Kasumi-1 (cell line): Measurements from ENCODE around the gene INHBE.
"Not testable (repeated sequence)": the region's sequence is repeated elsewhere in the genome, so short reads cannot be mapped to it uniquely, and the experiment has no call there.

Experiments
- DNase-seq, 2 experiments: peaks; one replicate each; lab custom pipeline; 2025; lab: John Stamatoyannopoulos, UW

INHBE gene

DNA sequence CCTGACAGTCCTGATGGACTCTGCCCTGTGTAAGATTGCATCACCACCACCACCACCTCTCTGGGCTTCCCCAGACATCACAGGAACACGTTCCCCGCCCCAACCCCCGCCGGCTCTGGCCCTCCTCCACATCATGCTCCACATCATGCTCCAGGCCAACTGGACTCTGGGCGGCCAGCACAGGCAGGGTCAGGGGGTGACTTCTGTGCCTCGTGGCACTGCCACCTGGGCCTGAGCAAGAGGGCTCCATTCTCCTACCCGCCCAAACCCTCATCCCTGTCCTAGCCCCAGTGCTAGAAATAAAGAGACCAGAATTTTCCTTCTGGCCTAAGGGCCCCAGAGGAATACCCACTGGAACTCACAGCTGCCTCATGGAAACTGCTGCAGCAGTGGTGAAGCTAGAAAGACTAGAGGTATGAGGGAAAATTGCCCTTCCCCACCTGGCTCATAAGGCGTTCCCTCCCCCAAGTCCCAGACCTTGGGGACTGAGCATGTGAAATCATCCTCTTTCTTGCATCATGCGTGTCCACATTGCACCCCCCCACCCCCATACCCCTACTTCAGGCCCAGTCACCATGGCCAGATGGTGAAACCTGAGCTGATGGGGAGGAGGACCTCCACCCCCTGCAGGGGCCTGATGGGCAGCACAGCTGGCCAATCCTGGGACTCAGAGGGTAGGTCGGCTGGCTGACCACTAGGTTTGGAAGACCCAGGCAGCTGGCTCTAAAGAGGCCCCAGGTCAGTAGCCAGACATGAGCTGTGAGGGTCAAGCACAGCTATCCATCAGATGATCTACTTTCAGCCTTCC lies at the start of gene INHBE:
INHBE (plus strand) TSS at position 742 of the 808 bp plus-strand sequence. CDS start 230 bp downstream, outside the sequence.
- no peak for DNase-seq

DNA sequence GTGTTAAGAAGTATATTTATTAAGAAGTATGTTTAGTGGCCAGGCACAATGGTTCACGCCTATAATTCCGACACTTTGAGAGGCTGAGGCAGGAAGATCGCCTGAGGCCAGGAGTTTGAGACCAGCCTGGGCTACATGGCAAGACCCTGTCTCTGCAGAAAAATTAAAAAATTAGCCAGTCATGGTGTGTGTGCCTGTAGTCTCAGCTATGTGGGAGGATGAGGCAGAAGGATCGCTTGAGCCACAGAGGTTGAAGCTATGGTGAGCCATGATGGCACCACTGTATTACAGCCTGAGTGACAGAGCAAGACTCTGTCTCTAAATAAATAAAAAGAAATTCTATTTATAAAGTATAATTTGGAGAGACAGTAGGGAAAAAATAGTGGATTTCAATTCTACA lies 44.6 kb upstream of the INHBE start:
- no peak for DNase-seq

DNA sequence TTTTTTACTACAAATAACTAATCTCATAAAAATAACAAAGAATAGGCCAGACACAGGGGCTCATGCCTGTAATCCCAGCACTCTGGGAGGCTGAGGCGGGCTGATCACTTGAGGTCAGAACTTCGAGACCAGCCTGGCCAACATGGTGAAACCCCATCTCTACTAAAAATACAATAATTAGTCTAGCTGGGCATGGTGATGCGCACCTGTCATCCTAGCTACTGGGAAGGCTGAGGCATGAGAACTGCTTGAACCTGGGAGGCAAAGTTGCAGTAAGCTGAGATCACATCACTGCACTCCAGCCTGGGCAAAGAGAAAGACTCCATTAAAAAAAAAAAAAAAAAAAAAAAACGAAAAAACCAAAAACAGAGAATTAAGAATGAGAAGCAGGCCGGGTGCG lies 40.9 kb upstream of the INHBE start:
- not testable (repeated sequence) for DNase-seq

GRCh38 chr12:57415088-57415487 lies 40.0 kb upstream of the INHBE start:
- no peak for DNase-seq

DNA sequence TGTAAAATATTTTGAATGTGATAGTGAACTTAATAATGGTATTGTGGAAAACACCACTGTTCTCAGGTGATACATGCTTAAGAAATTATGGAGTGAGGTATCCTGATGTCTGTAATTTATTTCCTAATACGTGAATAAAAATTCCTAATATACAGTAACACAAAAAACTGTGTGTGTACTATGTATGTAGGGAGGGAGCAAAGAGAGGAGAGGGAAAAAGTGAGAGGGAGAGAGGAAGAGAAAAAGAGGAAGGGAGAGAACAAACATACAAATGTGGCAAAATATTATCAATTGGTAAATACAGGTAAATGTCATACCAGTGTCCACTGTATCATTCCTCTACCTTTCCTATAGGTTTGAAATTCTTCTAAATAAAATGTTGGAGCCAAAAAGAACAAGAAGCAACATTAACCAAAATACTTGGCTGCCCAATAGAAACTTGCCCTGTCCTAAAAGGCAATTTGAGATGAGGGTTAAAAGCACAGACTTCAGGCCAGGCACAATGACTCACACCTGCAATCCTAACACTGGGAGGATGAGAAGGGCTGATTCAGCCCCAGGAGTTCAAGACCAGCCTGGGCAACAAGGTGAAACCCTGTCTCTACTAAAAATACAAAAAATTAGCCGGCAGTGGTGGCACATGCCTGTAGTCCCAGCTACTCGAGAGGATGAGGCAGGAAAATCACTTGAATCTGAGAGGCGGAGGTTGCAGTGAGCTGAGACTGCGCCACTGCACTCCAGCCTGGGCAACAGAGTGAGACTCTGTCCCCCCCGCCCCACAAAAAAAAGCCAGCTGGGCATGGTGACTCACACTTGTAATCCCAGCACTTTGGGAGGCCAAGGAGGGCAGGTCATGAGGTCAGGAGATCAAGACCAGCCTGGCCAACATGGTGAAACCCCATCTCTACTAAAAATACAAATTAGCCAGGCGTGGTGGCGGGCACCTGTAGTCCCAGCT lies 38.8 kb upstream of the INHBE start:
- no peak for DNase-seq

DNA sequence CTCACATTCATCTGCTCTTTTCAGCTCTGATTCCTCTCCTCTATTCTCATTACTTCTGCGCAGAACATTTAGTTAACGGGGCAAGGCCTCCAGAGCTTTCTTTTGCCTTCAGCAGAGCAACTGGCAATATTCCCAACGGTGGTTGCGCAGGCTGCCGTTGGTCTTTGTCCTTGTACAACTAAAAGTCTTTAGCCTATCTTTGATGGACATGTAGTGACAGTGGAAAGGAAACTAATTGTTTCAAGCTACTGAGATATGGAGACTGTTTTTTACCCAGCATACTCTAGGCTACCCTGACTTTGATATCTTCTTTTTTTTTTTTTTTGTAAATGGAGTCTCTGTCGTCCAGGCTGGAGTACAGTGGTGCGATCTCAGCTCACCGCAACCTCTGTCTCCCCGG lies 36.9 kb upstream of the INHBE start:
- no peak for DNase-seq

DNA sequence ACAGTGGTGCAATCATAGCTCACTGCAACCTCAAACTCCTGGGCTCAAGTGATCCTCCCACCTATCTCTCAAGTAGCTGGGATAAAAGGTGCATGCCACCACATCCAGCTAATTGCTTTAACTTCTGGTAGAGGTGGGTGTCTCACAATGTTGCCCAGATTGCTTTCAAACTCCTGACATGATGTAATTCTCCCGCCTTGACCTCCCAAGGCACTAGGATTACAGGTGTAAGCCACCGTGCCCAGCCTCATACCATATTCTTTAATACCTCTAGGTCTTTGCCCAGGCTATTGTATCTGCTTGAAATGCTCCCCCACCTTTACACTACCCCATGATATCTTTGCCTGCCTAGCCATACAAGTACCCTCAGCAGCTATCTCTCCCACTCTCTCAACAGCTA lies 35.6 kb upstream of the INHBE start:
- no peak for DNase-seq

DNA sequence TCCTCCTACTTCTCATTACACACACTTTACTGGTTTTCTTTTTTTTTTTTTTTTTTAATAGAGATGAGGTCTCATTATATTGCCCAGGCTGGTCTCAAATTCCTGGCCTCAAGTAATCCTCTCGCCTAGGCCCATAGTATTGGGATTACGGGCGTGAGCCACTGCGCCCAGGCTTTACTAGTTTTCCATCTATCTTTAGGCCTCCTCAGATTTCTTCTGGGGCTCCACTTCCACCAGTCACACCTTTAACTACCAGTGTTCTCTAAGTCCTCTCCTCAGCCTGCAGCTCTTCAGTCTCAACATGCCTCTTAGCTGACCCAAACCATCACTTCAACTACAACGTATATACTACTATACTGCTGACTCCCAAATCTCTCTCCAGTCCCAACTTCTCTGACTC lies 34.6 kb upstream of the INHBE start:
- DNase-seq: no peak

DNA sequence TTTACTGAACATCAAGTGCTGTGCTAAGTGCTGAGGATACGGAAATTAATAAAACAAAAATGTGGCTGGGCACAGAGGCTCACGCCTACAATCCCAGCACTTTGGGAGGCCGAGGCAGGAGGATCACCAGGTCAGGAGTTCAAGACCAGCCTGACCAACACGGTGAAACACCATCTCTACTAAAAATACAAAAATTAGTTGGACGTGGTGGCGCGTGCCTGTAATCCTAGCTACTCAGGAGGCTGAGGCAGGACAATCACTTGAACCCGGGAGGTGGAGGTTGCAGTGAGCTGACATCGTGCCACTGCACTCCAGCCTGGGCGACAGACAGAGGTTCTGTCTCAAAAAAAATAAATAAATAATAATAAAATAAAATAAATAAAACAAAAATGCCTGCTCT lies 28.2 kb upstream of the INHBE start:
- DNase-seq: not testable (repeated sequence)

GRCh38 chr12:57428965-57429364 lies 26.1 kb upstream of the INHBE start:
- DNase-seq: no peak

DNA sequence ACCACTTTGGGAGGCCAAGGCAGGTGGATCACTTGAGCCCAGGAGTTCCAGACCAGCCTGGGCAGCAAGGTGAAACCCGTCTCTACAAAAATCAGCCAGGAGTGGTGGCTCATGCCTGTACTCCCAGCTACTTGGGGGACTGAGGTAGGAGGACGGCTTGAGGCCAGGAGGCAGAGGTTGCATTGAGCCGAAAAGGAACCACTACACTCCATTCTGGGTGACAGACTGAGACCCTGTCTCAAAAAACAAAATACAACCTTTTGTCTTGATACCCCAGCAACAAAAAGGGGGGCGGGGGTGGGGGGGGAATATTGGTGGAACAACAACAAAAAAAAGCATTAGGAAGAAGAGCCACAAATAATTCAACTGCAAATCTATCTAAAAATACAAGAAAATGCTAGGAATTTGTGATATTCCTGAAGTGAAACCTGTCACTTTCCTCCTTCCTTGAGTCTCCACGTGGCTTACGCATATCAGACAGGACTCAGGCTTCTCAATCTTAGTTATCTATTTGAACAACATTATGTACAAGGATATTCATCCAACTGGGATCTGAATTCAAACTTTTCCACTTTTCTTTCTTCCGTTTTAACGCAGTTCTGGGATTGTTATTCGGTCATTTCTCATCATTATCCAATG lies 25.5 kb upstream of the INHBE start:
- peak in 1 of 2 experiments; percentile 41 for DNase-seq

- DNase-seq: peak; percentile 37 to 47
Observed at GRCh38 chr12:57430112-57430930, 24.8 kb upstream of the INHBE start.

GRCh38 chr12:57430931-57431566 lies 24.1 kb upstream of the INHBE start, which contains the start of gene R3HDM2:
Gene R3HDM2 (minus strand): TSS chr12:57431043. CDS start chr12:57310428, 120,615 bp downstream.
- peak; percentile 97 for DNase-seq

DNA sequence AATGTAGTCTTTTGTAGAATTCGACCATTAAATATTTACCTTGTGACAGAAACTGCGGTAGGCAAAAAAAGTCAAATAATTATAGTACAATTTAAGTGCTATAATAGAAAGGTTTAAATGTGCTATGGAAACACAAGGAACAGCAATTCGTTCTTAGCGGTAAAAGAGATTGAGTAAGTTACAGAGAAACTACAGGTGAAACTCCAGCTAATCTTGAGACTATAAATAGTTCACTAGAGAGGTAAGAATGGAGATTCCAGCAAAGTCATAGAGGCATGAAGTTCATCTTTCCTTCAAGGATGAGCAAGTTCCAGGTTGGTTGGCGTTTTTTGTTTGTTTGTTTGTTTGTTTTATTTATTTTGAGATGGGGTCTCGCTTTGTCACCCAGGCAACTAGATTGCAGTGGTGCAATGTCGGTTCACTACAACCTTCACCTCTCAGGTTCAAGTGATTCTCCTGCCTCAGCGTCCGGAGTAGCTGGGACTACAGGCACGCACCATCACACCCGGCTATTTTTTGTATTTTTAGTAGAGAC lies 23.4 kb upstream of the INHBE start:
- no peak for DNase-seq

DNA sequence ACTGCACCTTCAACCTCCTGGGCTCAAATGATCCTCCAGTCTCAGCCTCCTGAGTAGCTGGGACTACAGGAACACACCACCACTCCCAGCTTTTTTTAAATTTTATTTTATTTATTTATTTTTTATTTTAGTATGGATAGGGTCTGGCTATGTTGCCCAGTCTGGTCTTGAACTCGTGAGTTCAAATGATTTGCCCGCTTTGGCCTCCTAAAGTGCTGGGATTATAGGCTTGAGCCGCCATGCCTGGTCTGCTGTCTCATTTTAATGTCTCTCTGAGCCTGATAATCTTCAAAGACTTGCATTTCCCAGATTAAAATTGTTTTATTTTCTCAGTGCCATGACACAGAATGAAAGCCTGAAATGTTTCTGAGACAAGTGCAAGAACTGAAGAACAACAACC lies 21.7 kb upstream of the INHBE start:
- no peak for DNase-seq

DNA sequence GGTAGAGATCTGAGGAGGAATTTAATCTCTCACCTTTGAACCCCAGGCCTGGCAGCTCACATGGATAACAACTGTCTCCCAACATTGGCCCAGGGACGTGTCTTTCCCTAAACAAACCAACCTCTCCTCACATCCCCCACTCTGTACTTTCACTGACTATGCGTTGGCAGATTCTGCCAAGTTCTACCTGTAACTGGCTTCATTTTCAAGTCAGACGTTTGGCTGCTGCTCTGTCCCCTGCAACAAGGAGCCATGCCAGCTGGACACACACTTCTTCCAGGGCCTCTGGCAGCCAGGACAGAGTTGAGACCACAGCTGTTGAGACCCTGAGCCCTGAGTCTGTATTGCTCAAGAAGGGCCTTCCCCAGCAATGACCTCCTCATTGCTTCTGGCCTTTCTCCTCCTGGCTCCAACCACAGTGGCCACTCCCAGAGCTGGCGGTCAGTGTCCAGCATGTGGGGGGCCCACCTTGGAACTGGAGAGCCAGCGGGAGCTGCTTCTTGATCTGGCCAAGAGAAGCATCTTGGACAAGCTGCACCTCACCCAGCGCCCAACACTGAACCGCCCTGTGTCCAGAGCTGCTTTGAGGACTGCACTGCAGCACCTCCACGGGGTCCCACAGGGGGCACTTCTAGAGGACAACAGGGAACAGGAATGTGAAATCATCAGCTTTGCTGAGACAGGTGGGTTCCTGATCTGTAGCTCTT lies 20.4 kb upstream of the INHBE start, which contains the start of gene INHBC:
INHBC (plus strand) TSS at position 268 of the 707 bp plus-strand sequence; CDS start at position 371, 103 bp downstream.
- DNase-seq: no peak

DNA sequence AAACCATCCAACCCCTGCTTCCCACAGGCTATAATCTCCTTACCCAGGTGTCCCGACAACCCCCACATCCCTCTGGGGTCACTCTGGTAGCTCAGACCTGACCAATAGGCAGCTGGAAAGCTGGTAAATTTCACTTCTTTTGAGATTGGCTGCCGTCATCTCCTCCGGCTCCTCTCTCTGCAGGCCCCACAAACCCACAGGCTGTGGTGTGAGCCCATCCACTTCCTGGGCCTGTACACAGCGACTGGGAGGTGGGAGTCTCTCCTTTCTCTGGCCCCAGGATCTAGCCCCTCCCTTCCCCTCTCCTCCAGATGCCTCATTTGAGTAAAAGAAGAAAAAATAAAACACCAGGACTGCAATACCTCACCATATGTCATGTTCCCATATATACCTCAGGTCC lies 19.8 kb upstream of the INHBE start:
- peak; percentile 69 to 74 for DNase-seq

- DNase-seq: no peak
Observed at GRCh38 chr12:57438400-57438799, 16.7 kb upstream of the INHBE start.

GRCh38 chr12:57439762-57440266 lies 15.3 kb upstream of the INHBE start:
- no peak for DNase-seq

GRCh38 chr12:57441393-57441792 lies 13.7 kb upstream of the INHBE start:
- not testable (repeated sequence) for DNase-seq
